Measurements from ENCODE around the gene CCDC200.
A peak's percentile ranks its signal among the peaks of the same experiment; 100 is the strongest.
"Not testable (repeated sequence)": the region's sequence is repeated elsewhere in the genome, so short reads cannot be mapped to it uniquely, and the experiment has no call there.

The CCDC200 gene

GRCh38 chr17:43215341-43215740, 13.1 kb downstream of the CCDC200 start:
- no peak for DNase-seq

GRCh38 chr17:43213545-43213944, 14.9 kb downstream of the CCDC200 start:
- DNase-seq = no peak

GRCh38 chr17:43212641-43213490, 15.6 kb downstream of the CCDC200 start:
- no peak for DNase-seq

- peak; percentile 72 for DNase-seq
Observed at GRCh38 chr17:43211480-43212402, 16.7 kb downstream of the CCDC200 start, which contains the start of gene TMEM106A. TMEM106A (plus strand) TSS chr17:43211875; CDS start chr17:43213042, 1,167 bp downstream.

GRCh38 chr17:43211123-43211479, 17.3 kb downstream of the CCDC200 start:
- DNase-seq = no peak

- DNase-seq = no peak
Observed at GRCh38 chr17:43210576-43210975, 17.8 kb downstream of the CCDC200 start.

- DNase-seq = not testable (repeated sequence)
Observed at GRCh38 chr17:43203013-43203412, 25.4 kb downstream of the CCDC200 start.

- DNase-seq = no peak
Observed at GRCh38 chr17:43200127-43200526, 28.3 kb downstream of the CCDC200 start.

- no peak for DNase-seq
Observed at GRCh38 chr17:43199633-43200032, 28.8 kb downstream of the CCDC200 start.

GRCh38 chr17:43193251-43193650, 35.2 kb downstream of the CCDC200 start:
- no peak for DNase-seq

GRCh38 chr17:43186656-43187055, 41.8 kb downstream of the CCDC200 start:
- DNase-seq = not testable (repeated sequence)

- no peak for DNase-seq
Observed at GRCh38 chr17:43183921-43184320, 44.5 kb downstream of the CCDC200 start.

GRCh38 chr17:43176119-43176570, 52.3 kb downstream of the CCDC200 start:
- DNase-seq = no peak

GRCh38 chr17:43175213-43176118, 53.0 kb downstream of the CCDC200 start:
- DNase-seq = no peak

GRCh38 chr17:43171586-43172487, 56.6 kb downstream of the CCDC200 start:
- DNase-seq = peak; percentile 13
